Right lobe of liver (tissue), 4 donors: Measurements from ENCODE around the gene SLC38A10.

Source experiments
- POLR2A ChIP-seq: fragments of 450-650 bp; IDR thresholded peaks from one replicate; pipeline ENCODE4 v1.6.1; 2017; ENCODE audit warnings: antibody characterized with exemption, mild to moderate bottlenecking
- TF ChIP-seq, protein P1 (sequence below), 4 donors: fragments of 200-600 bp in 3 of 4; fragments of 450-650 bp in 1 of 4; IDR thresholded peaks; one replicate each; pipeline versions ENCODE4 v1.5.1 to v1.8.0; 2016 to 2022; ENCODE audit warnings: antibody characterized with exemption in 4 of 4, mild to moderate bottlenecking in 2 of 4
- donor health status: DM: no; HTN: no; CAD: no.
- donor health status: DM: no; HTN: no; CAD: no.
- donor health status: DM: no; HTN: yes; CAD: no.

- TF ChIP-seq POLR2A: no peak
- TF ChIP-seq, protein P1, sequence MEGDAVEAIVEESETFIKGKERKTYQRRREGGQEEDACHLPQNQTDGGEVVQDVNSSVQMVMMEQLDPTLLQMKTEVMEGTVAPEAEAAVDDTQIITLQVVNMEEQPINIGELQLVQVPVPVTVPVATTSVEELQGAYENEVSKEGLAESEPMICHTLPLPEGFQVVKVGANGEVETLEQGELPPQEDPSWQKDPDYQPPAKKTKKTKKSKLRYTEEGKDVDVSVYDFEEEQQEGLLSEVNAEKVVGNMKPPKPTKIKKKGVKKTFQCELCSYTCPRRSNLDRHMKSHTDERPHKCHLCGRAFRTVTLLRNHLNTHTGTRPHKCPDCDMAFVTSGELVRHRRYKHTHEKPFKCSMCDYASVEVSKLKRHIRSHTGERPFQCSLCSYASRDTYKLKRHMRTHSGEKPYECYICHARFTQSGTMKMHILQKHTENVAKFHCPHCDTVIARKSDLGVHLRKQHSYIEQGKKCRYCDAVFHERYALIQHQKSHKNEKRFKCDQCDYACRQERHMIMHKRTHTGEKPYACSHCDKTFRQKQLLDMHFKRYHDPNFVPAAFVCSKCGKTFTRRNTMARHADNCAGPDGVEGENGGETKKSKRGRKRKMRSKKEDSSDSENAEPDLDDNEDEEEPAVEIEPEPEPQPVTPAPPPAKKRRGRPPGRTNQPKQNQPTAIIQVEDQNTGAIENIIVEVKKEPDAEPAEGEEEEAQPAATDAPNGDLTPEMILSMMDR (IDR thresholded peaks at IDR 0.05): no peak
These were observed 84.2 kb downstream of the SLC38A10 start for GRCh38 chr17:81210868-81211267.
